Esophagus muscularis mucosa (tissue), 4 donors: Measurements from ENCODE around the gene PEX11G. TPM values are rescaled to one million over a fixed set of nuclear protein-coding genes. Genes with fewer than 3 reads are reported as not detected.

Source experiments
- DNase-seq: peaks from one replicate; pipeline ENCODE4 v3.0.0-alpha.2; 2017; ENCODE audit errors: extremely low spot score
- H3K27ac ChIP-seq, 4 donors: fragments of 200-600 bp; sonication (generic); replicated peaks in 1 of 4; 1 replicate in 3 of 4; 2 replicates in 1 of 4; pipeline ENCODE4 v1.5.1; 2016 to 2019; ENCODE audit warnings: mild to moderate bottlenecking in 1 of 4
- H3K27me3 ChIP-seq, 4 donors: fragments of 200-600 bp; sonication (generic); one replicate each; pipeline versions ENCODE4 v1.5.1 to v1.6.0; 2016 to 2019
- H3K36me3 ChIP-seq, 4 donors: fragments of 200-600 bp; sonication (generic); one replicate each; pipeline ENCODE4 v1.5.1; 2016 to 2019
- H3K4me1 ChIP-seq, 4 donors: fragments of 200-600 bp; sonication (generic); one replicate each; pipeline ENCODE4 v1.5.1; 2016 to 2019
- H3K4me3 ChIP-seq, 4 donors: fragments of 200-600 bp; sonication (generic); 1 replicate in 2 of 4; 2 replicates in 2 of 4; pipeline ENCODE4 v1.5.1; 2016 to 2019; ENCODE audit warnings: mild to moderate bottlenecking in 4 of 4, moderate library complexity in 1 of 4
- H3K9me3 ChIP-seq, 4 donors: fragments of 200-600 bp; sonication (generic); 1 replicate in 3 of 4; 2 replicates in 1 of 4; pipeline ENCODE4 v1.5.1; 2016 to 2019
- CTCF ChIP-seq, 3 experiments: fragments of 200-600 bp in 2 of 3; fragments of 450-650 bp in 1 of 3; sonication (generic) in 2 of 3; IDR thresholded peaks; one replicate each; pipeline ENCODE4 v1.5.1; 2017 to 2019; ENCODE audit warnings: antibody characterized with exemption in 3 of 3, mild to moderate bottlenecking in 2 of 3, moderate library complexity in 1 of 3
- EP300 ChIP-seq: sonication (generic); formaldehyde crosslinking; IDR thresholded peaks from one replicate; pipeline ENCODE4 v1.6.1; 2017; ENCODE audit warnings: antibody characterized with exemption
- POLR2A ChIP-seq: fragments of 450-650 bp; IDR thresholded peaks from one replicate; pipeline ENCODE4 v1.6.1; 2017; ENCODE audit warnings: antibody characterized with exemption, moderate library complexity, mild to moderate bottlenecking, low read depth
- POLR2AphosphoS5 ChIP-seq, 2 donors: sonication (generic); formaldehyde crosslinking; IDR thresholded peaks; one replicate each; pipeline ENCODE4 v1.6.1; 2017; ENCODE audit warnings: antibody characterized with exemption in 2 of 2
- WGBS: methylation state at CpG from one replicate; pipeline ENCODE4 v1.1.5; 2018; 5-methylcytosine and 5-hydroxymethylcytosine counted together
- intact Hi-C: fragments of 100-400 bp; cut with DNase I; formaldehyde crosslinking; loops from one replicate; pipeline ENCODE4 v1.15.1; 2023
- total RNA-seq, 4 donors: library from RNA; depleted of rRNA; stranded (reverse); fragments of >200 nt; gene quantifications; one replicate each; pipeline versions ENCODE4 v1.1.0 to v1.2.1, GENCODE V29; 2016

Gene PEX11G
- total RNA-seq, 4 donors from 2014 or later: 1.7 to 5.3 (median 3.7) TPM

GRCh38 chr19:7512400-7512851 lies 23.6 kb upstream of the PEX11G start:
- Histone ChIP-seq H3K27me3 (no peaks in the 10 kb centered on the region), H3K9me3 (no peaks in the 10 kb centered on the region), H3K36me3 (no peaks in the 10 kb centered on the region), H3K4me3 (no peak overlapping the region), H3K27ac (no peak overlapping the region), H3K4me1 (peaks cover 21 to 39% (median 37%) of the 10 kb centered on the region in 4 donors)
- TF ChIP-seq EP300: no peak
- TF ChIP-seq POLR2A: no peak
- TF ChIP-seq CTCF (IDR thresholded peaks at IDR 0.05): no peak
- TF ChIP-seq POLR2AphosphoS5 (IDR thresholded peaks at IDR 0.05): no peak
- intact Hi-C loops: no loop called here
- no peak for DNase-seq
- 59% methylated on average over 4 of the region's 6 CpGs for WGBS

GRCh38 chr19:7509625-7510024 lies 20.8 kb upstream of the PEX11G start:
- no peaks in the 10 kb centered on the region for H3K36me3 ChIP-seq
- no peak overlapping the region for H3K27ac ChIP-seq
- peaks cover 8 to 40% (median 32%) of the 10 kb centered on the region in 4 donors for H3K4me1 ChIP-seq
- H3K9me3 ChIP-seq: no peaks in the 10 kb centered on the region
- intact Hi-C loops: no loop called here
- DNase-seq: no peak
- TF ChIP-seq EP300: no peak
- WGBS: 24% methylated on average over 3 of the region's 3 CpGs
- H3K4me3 ChIP-seq: no peak overlapping the region
- H3K27me3 ChIP-seq: peaks cover 0 to 14% (median 5%) of the 10 kb centered on the region in 4 donors

- Histone ChIP-seq H3K4me1 (peaks cover 6 to 33% (median 26%) of the 10 kb centered on the region in 4 donors), H3K36me3 (no peaks in the 10 kb centered on the region), H3K27me3 (peaks cover 0 to 31% (median 6%) of the 10 kb centered on the region in 4 donors), H3K9me3 (no peaks in the 10 kb centered on the region), H3K27ac (no peak overlapping the region), H3K4me3 (no peak overlapping the region)
- no peak for DNase-seq
- intact Hi-C loops: no loop called here
- no peak for TF ChIP-seq CTCF (IDR thresholded peaks at IDR 0.05)
- TF ChIP-seq POLR2AphosphoS5 (IDR thresholded peaks at IDR 0.05): no peak
- TF ChIP-seq POLR2A: no peak
- TF ChIP-seq EP300: no peak
- 40% methylated on average over 10 of the region's 11 CpGs for WGBS
Observed at GRCh38 chr19:7507884-7508283, 19.0 kb upstream of the PEX11G start.

- H3K27ac ChIP-seq: peak overlapping the region in 2 of 4 donors; percentile 14 to 17
- intact Hi-C loops: no loop called here
- WGBS: 52% methylated on average over 20 of the region's 20 CpGs
- no peaks in the 10 kb centered on the region for H3K9me3 ChIP-seq
- H3K27me3 ChIP-seq: peaks cover 0 to 43% (median 6%) of the 10 kb centered on the region in 4 donors
- DNase-seq: no peak
- peak overlapping the region in 3 of 4 donors; percentile 20 to 24 (median 20) for H3K4me3 ChIP-seq
- no peaks in the 10 kb centered on the region for H3K36me3 ChIP-seq
- H3K4me1 ChIP-seq: peaks cover 6 to 33% (median 26%) of the 10 kb centered on the region in 4 donors
- TF ChIP-seq EP300: no peak
- TF ChIP-seq POLR2AphosphoS5 (IDR thresholded peaks at IDR 0.05): no peak
- no peak for TF ChIP-seq CTCF (IDR thresholded peaks at IDR 0.05)
- no peak for TF ChIP-seq POLR2A
Observed at GRCh38 chr19:7506385-7507328, 17.8 kb upstream of the PEX11G start.

- H3K36me3 ChIP-seq: no peaks in the 10 kb centered on the region
- 9% methylated on average over 14 of the region's 33 CpGs for WGBS
- H3K9me3 ChIP-seq: no peaks in the 10 kb centered on the region
- TF ChIP-seq POLR2AphosphoS5 (IDR thresholded peaks at IDR 0.05): no peak
- TF ChIP-seq CTCF (IDR thresholded peaks at IDR 0.05): no peak
- TF ChIP-seq POLR2A: no peak
- no peak for TF ChIP-seq EP300
- H3K27ac ChIP-seq: peak overlapping the region in 1 of 4 donors; percentile 17
- DNase-seq: no peak
- H3K4me3 ChIP-seq: peak overlapping the region; percentile 20 to 27 (median 22)
- peaks cover 0 to 51% (median 6%) of the 10 kb centered on the region in 4 donors for H3K27me3 ChIP-seq
- peaks cover 11 to 39% (median 33%) of the 10 kb centered on the region in 4 donors for H3K4me1 ChIP-seq
- intact Hi-C loops: no loop called here
Observed at GRCh38 chr19:7505682-7506384, 17.0 kb upstream of the PEX11G start.
